Testis (tissue), 2 donors: ENCODE results near the gene CEP162.

ENCODE experiments used
- CTCF ChIP-seq, 3 experiments: fragments of 450-650 bp in 2 of 3; fragments of 200-600 bp in 1 of 3; sonication (generic) in 1 of 3; IDR thresholded peaks; one replicate each; pipeline ENCODE4 v1.5.1; 2016 to 2019; ENCODE audit warnings: antibody characterized with exemption in 3 of 3, mild to moderate bottlenecking in 2 of 3, moderate library complexity in 1 of 3
- POLR2A ChIP-seq: fragments of 450-650 bp; IDR thresholded peaks from one replicate; pipeline ENCODE4 v1.6.1; 2017; ENCODE audit warnings: antibody characterized with exemption, mild to moderate bottlenecking, moderate library complexity

GRCh38 chr6:84258866-84259265 is 31.4 kb upstream of the CEP162 start:
- TF ChIP-seq CTCF (IDR thresholded peaks at IDR 0.05) (no peak), POLR2A (no peak)
